ENCODE data around the gene MATR3.

MATR3 gene

GRCh38 chr5:139272471-139273321, 20.8 kb upstream of the MATR3 start:
- DNase-seq = no peak

GRCh38 chr5:139273322-139273571, 20.3 kb upstream of the MATR3 start:
- no peak for DNase-seq

- peak; percentile 93 for DNase-seq
Observed at GRCh38 chr5:139273572-139274289, 19.8 kb upstream of the MATR3 start.

GRCh38 chr5:139275536-139275935, 18.0 kb upstream of the MATR3 start:
- DNase-seq = no peak

- DNase-seq = no peak
Observed at GRCh38 chr5:139275956-139276355, 17.6 kb upstream of the MATR3 start.

- no peak for DNase-seq
Observed at GRCh38 chr5:139276426-139276825, 17.1 kb upstream of the MATR3 start.

- DNase-seq = no peak
Observed at GRCh38 chr5:139277171-139277570, 16.4 kb upstream of the MATR3 start.

- no peak for DNase-seq
Observed at GRCh38 chr5:139278540-139279274, 14.8 kb upstream of the MATR3 start.

- DNase-seq = no peak
Observed at GRCh38 chr5:139282197-139282557, 11.4 kb upstream of the MATR3 start.

- DNase-seq = no peak
Observed at GRCh38 chr5:139283252-139284166, 10.0 kb upstream of the MATR3 start.

- DNase-seq = no peak
Observed at GRCh38 chr5:139284295-139284694, 9.2 kb upstream of the MATR3 start.

- DNase-seq = no peak
Observed at GRCh38 chr5:139285651-139286392, 7.7 kb upstream of the MATR3 start.

GRCh38 chr5:139287890-139288635, 5.5 kb upstream of the MATR3 start:
- no peak for DNase-seq

GRCh38 chr5:139291051-139291450, 2.5 kb upstream of the MATR3 start:
- DNase-seq = no peak

GRCh38 chr5:139293202-139293506, 386 bp upstream of the MATR3 start:
- no peak for DNase-seq

- peak; percentile 94 for DNase-seq
Observed at GRCh38 chr5:139294374-139295165, 1.0 kb downstream of the MATR3 start.

GRCh38 chr5:139295346-139296057, 2.0 kb downstream of the MATR3 start:
- DNase-seq = peak; percentile 36

- DNase-seq = no peak
Observed at GRCh38 chr5:139296198-139296597, 2.7 kb downstream of the MATR3 start.

- DNase-seq = no peak
Observed at GRCh38 chr5:139296862-139297326, 3.4 kb downstream of the MATR3 start.

Measured in retina (tissue), 1 donor.